GM23338 (cell line): ENCODE measurements around the gene CNTNAP5. TPM values are rescaled to one million over a fixed set of nuclear protein-coding genes. Genes with fewer than 3 reads are reported as not detected.

Source experiments
- ATAC-seq: fragments of 200-7000 bp; cut with Tn5 transposase; 3 replicates; pipeline ENCODE4 v1.9.1; 2020
- DNase-seq: peaks from one replicate; pipeline ENCODE4 v3.0.0-alpha.2; 2015; ENCODE audit warnings: low spot score
- H2AFZ ChIP-seq: fragments of 200-600 bp; sonication (generic); 2 replicates; pipeline ENCODE4 v1.8.0; 2016; ENCODE audit warnings: antibody characterized with exemption, mild to moderate bottlenecking, moderate library complexity
- H3F3A ChIP-seq: fragments of 200-600 bp; sonication (generic); replicated peaks from 2 replicates; pipeline ENCODE4 v1.8.0; 2017; ENCODE audit warnings: antibody characterized with exemption, mixed run types, low read depth
- H3K27ac ChIP-seq: fragments of 200-600 bp; sonication (generic); 2 replicates; pipeline ENCODE4 v1.6.1; 2016; ENCODE audit warnings: low read depth
- H3K27me3 ChIP-seq: fragments of 200-600 bp; sonication (generic); 2 replicates; pipeline ENCODE4 v1.8.0; 2016; ENCODE audit warnings: mild to moderate bottlenecking, mixed run types, moderate library complexity; ENCODE audit not compliant: insufficient read depth
- H3K36me3 ChIP-seq: fragments of 200-600 bp; sonication (generic); 2 replicates; pipeline ENCODE4 v1.8.0; 2016; ENCODE audit warnings: mild to moderate bottlenecking; ENCODE audit not compliant: insufficient read depth
- H3K4me1 ChIP-seq: fragments of 200-600 bp; sonication (generic); 2 replicates; pipeline ENCODE4 v1.8.0; 2016; ENCODE audit warnings: mild to moderate bottlenecking, moderate library complexity; ENCODE audit not compliant: insufficient read depth
- H3K4me2 ChIP-seq: fragments of 200-600 bp; sonication (generic); 2 replicates; pipeline ENCODE4 v1.7.1; 2017; ENCODE audit warnings: mixed run types
- H3K4me3 ChIP-seq: fragments of 200-600 bp; sonication (generic); 2 replicates; pipeline ENCODE4 v1.6.1; 2016; ENCODE audit warnings: mixed run types
- H3K79me2 ChIP-seq: fragments of 200-600 bp; sonication (generic); replicated peaks from 2 replicates; pipeline ENCODE4 v1.8.0; 2017; ENCODE audit warnings: mild to moderate bottlenecking; ENCODE audit not compliant: insufficient read depth
- H3K9me2 ChIP-seq: fragments of 200-600 bp; sonication (generic); 2 replicates; pipeline ENCODE4 v1.8.0; 2017; ENCODE audit not compliant: insufficient read depth
- H4K20me1 ChIP-seq: fragments of 200-600 bp; sonication (generic); replicated peaks from 2 replicates; pipeline ENCODE4 v1.8.0; 2017; ENCODE audit warnings: mild to moderate bottlenecking; ENCODE audit not compliant: insufficient read depth
- H3K27ac Mint-ChIP-seq: 2 replicates; pipeline ENCODE4 v1.8.0; 2020; ENCODE audit warnings: inconsistent platforms, mild to moderate bottlenecking, moderate library complexity, mixed read lengths
- H3K27me3 Mint-ChIP-seq: 3 replicates; pipeline ENCODE4 v1.8.0; 2022; ENCODE audit warnings: low read depth, mild to moderate bottlenecking, moderate library complexity, mixed read lengths, inconsistent platforms; ENCODE audit not compliant: insufficient read depth, poor library complexity
- H3K36me3 Mint-ChIP-seq: 3 replicates; pipeline ENCODE4 v1.8.0; 2021; ENCODE audit warnings: low read depth, mild to moderate bottlenecking, inconsistent platforms, moderate library complexity, mixed read lengths
- H3K4me1 Mint-ChIP-seq: 3 replicates; pipeline ENCODE4 v1.8.0; 2020; ENCODE audit warnings: mild to moderate bottlenecking, inconsistent platforms, mixed read lengths
- H3K4me3 Mint-ChIP-seq: 3 replicates; pipeline ENCODE4 v1.8.0; 2021; ENCODE audit warnings: moderate library complexity, mild to moderate bottlenecking, inconsistent platforms, mixed read lengths
- H3K9me3 Mint-ChIP-seq: 3 replicates; pipeline ENCODE4 v1.8.0; 2020; ENCODE audit warnings: moderate library complexity, mild to moderate bottlenecking, inconsistent platforms, mixed read lengths
- CREB1 ChIP-seq: fragments of 250-450 bp; sonication (Bioruptor Pico); IDR thresholded peaks from 2 replicates; pipeline ENCODE4 v1.5.0; 2020; ENCODE audit warnings: low read depth, mild to moderate bottlenecking, moderate library complexity
- CTCF ChIP-seq, 2 experiments: fragments of 200-600 bp in 1 of 2; sonication (generic) in 1 of 2; conservative IDR thresholded peaks; 2 replicates each; pipeline versions ENCODE4 v1.5.1 to v1.6.1; 2016 to 2017; ENCODE audit warnings: antibody characterized with exemption in 2 of 2, low read depth in 2 of 2, mild to moderate bottlenecking in 2 of 2, moderate library complexity in 1 of 2
- ETS1 ChIP-seq: IDR thresholded peaks from 2 replicates; pipeline ENCODE4 v1.6.1; 2016; ENCODE audit warnings: antibody characterized with exemption
- EZH2 ChIP-seq: fragments of 200-600 bp; sonication (generic); IDR thresholded peaks from one replicate; pipeline ENCODE4 v1.8.0; 2017; ENCODE audit warnings: antibody characterized with exemption, mild to moderate bottlenecking, low read depth; ENCODE audit not compliant: unreplicated experiment
- EZH2phosphoT487 ChIP-seq: fragments of 200-600 bp; sonication (generic); IDR thresholded peaks from one replicate; pipeline ENCODE4 v1.8.1; 2018; ENCODE audit warnings: antibody characterized with exemption; ENCODE audit not compliant: unreplicated experiment
- NANOG ChIP-seq: IDR thresholded peaks from 2 replicates; pipeline ENCODE4 v1.6.1; 2016; ENCODE audit warnings: antibody characterized with exemption, borderline replicate concordance
- STAT1 ChIP-seq: IDR thresholded peaks from one replicate; pipeline ENCODE4 v1.6.1; 2016; ENCODE audit warnings: antibody characterized with exemption; ENCODE audit not compliant: unreplicated experiment
- ZNF462 ChIP-seq: fragments of 250-450 bp; sonication (Bioruptor Pico); IDR thresholded peaks from 2 replicates; pipeline ENCODE4 v1.5.0; 2020; ENCODE audit warnings: mild to moderate bottlenecking, moderate library complexity
- polyA plus RNA-seq: library from polyadenylated mRNA; unstranded; fragments of >200 nt; fragmentation: Nextera tagmentation; extraction: Ambion mirVana; gene quantifications from 2 replicates; pipeline ENCODE4 v1.2.1, GENCODE V29; 2016
- total RNA-seq: library from RNA; depleted of rRNA; stranded (reverse); fragments of >200 nt; shearing (Covaris generic); gene quantifications from 2 replicates; pipeline ENCODE4 v1.2.3, GENCODE V29; 2014

The CNTNAP5 gene
- total and polyA plus RNA-seq, 2 experiments from 2014 or later: 0.49 to 0.50 TPM

- no peak for TF ChIP-seq ETS1
These were observed 536.4 kb downstream of the CNTNAP5 start (continued) for GRCh38 chr2:124561486-124561885.

- H3K36me3 ChIP-seq: no peaks in the 10 kb centered on the region
- H3K79me2 ChIP-seq: no peaks in the 10 kb centered on the region
- H3K27me3 ChIP-seq: no peaks in the 10 kb centered on the region
- no peak overlapping the region for H3K4me2 ChIP-seq
- H2AFZ ChIP-seq: no peak overlapping the region
- H4K20me1 ChIP-seq: no peaks in the 10 kb centered on the region
- Mint-ChIP-seq H3K4me3 (no peak overlapping the region), H3K27me3 (peaks cover 1% of the 10 kb centered on the region), H3K9me3 (no peaks in the 10 kb centered on the region), H3K27ac (no peak overlapping the region), H3K36me3 (no peaks in the 10 kb centered on the region), H3K4me1 (peaks cover 7% of the 10 kb centered on the region; the same call in 1 of the 3 replicates)
- peak; percentile 37 to 62 for TF ChIP-seq CTCF (conservative IDR thresholded peaks at IDR 0.05; ENCODE audit: low read depth in 2 of 2)
- no peak for TF ChIP-seq CREB1 (CRISPR knock-in tag)
- H3K27ac ChIP-seq: no peak overlapping the region
- no peaks in the 10 kb centered on the region for H3F3A ChIP-seq
- H3K9me2 ChIP-seq: no peaks in the 10 kb centered on the region
- H3K4me1 ChIP-seq: no peaks in the 10 kb centered on the region
- DNase-seq (peak; percentile 19), ATAC-seq (no peak)
- H3K4me3 ChIP-seq: no peak overlapping the region
These were observed 538.3 kb downstream of the CNTNAP5 start for GRCh38 chr2:124563426-124563825.

GRCh38 chr2:124566518-124566970, 541.5 kb downstream of the CNTNAP5 start:
- Mint-ChIP-seq H3K4me3 (no peak overlapping the region), H3K36me3 (no peaks in the 10 kb centered on the region), H3K4me1 (peaks cover 4% of the 10 kb centered on the region; the same call in 2 of the 3 replicates), H3K9me3 (no peaks in the 10 kb centered on the region), H3K27ac (no peak overlapping the region), H3K27me3 (peaks cover 1% of the 10 kb centered on the region)
- H3K4me3 ChIP-seq: no peak overlapping the region
- no peaks in the 10 kb centered on the region for H3K4me1 ChIP-seq
- no peaks in the 10 kb centered on the region for H3K9me2 ChIP-seq
- H3F3A ChIP-seq: no peaks in the 10 kb centered on the region
- no peaks in the 10 kb centered on the region for H4K20me1 ChIP-seq
- no peaks in the 10 kb centered on the region for H3K27me3 ChIP-seq
- no peak overlapping the region for H3K4me2 ChIP-seq
- H3K79me2 ChIP-seq: no peaks in the 10 kb centered on the region
- H2AFZ ChIP-seq: peak overlapping the region; percentile 57; the same call in 1 of the 2 replicates
- H3K36me3 ChIP-seq: no peaks in the 10 kb centered on the region
- ATAC-seq (no peak), DNase-seq (no peak)
- H3K27ac ChIP-seq: no peak overlapping the region
- TF ChIP-seq STAT1: no peak
- no peak for TF ChIP-seq EZH2phosphoT487
- no peak for TF ChIP-seq ZNF462 (CRISPR knock-in tag)
- TF ChIP-seq NANOG: no peak
- no peak for TF ChIP-seq EZH2
- TF ChIP-seq CTCF (conservative IDR thresholded peaks at IDR 0.05; ENCODE audit: low read depth in 2 of 2): no peak
